Upper lobe of right lung (tissue), 1 donor: ENCODE measurements around the gene HNRNPDL. TPM values are rescaled to one million over a fixed set of nuclear protein-coding genes. Genes with fewer than 3 reads are reported as not detected.

Experiments used
- ATAC-seq: fragments of 200-7000 bp; cut with Tn5 transposase; one replicate; pipeline ENCODE4 v1.9.1; 2020; ENCODE audit warnings: mild to moderate bottlenecking, moderate library complexity
- DNase-seq: peaks from one replicate; pipeline ENCODE4 v3.0.0-alpha.2; 2020
- H3K27ac ChIP-seq: fragments of 200-600 bp; one replicate; pipeline ENCODE4 v1.8.0; 2022
- H3K27me3 ChIP-seq: fragments of 200-600 bp; one replicate; pipeline ENCODE4 v1.8.0; 2022; ENCODE audit warnings: mild to moderate bottlenecking
- H3K36me3 ChIP-seq: fragments of 200-600 bp; one replicate; pipeline ENCODE4 v1.8.0; 2022
- H3K4me1 ChIP-seq: fragments of 200-600 bp; one replicate; pipeline ENCODE4 v1.8.0; 2022
- H3K4me3 ChIP-seq: fragments of 200-600 bp; one replicate; pipeline ENCODE4 v1.8.0; 2022; ENCODE audit warnings: mild to moderate bottlenecking
- H3K9me3 ChIP-seq: fragments of 200-600 bp; one replicate; pipeline ENCODE4 v1.8.0; 2022
- intact Hi-C: fragments of 100-400 bp; cut with DNase I; formaldehyde crosslinking; loops from one replicate; pipeline ENCODE4 v1.11.0; 2022
- total RNA-seq: library from RNA; stranded (reverse); fragmentation: NEBNext Ultra II Directional; extraction: Animal tissue kit (Norgen Biotek cat#: 25700); gene quantifications from one replicate; pipeline ENCODE4 v1.2.1, GENCODE V29; 2021
- TF ChIP-seq, protein P1 (sequence below): fragments of 200-600 bp; IDR thresholded peaks from one replicate; pipeline ENCODE4 v1.8.0; 2022; ENCODE audit warnings: antibody characterized with exemption
- donor health status: DM: no; HTN: yes; CAD: no; lungs with severe emphysema.

The HNRNPDL gene
- total RNA-seq, 1 donor from 2014 or later: 167 TPM

GRCh38 chr4:82452026-82452425, 21.8 kb upstream of the HNRNPDL start:
- Histone ChIP-seq H3K4me3 (no peak overlapping the region), H3K4me1 (no peaks in the 10 kb centered on the region), H3K9me3 (no peaks in the 10 kb centered on the region), H3K27ac (no peak overlapping the region), H3K27me3 (no peaks in the 10 kb centered on the region), H3K36me3 (peaks cover 74% of the 10 kb centered on the region)
- TF ChIP-seq, protein P1, sequence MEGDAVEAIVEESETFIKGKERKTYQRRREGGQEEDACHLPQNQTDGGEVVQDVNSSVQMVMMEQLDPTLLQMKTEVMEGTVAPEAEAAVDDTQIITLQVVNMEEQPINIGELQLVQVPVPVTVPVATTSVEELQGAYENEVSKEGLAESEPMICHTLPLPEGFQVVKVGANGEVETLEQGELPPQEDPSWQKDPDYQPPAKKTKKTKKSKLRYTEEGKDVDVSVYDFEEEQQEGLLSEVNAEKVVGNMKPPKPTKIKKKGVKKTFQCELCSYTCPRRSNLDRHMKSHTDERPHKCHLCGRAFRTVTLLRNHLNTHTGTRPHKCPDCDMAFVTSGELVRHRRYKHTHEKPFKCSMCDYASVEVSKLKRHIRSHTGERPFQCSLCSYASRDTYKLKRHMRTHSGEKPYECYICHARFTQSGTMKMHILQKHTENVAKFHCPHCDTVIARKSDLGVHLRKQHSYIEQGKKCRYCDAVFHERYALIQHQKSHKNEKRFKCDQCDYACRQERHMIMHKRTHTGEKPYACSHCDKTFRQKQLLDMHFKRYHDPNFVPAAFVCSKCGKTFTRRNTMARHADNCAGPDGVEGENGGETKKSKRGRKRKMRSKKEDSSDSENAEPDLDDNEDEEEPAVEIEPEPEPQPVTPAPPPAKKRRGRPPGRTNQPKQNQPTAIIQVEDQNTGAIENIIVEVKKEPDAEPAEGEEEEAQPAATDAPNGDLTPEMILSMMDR: no peak
- ATAC-seq (no peak), DNase-seq (no peak)
- intact Hi-C loops: no loop called here

DNA sequence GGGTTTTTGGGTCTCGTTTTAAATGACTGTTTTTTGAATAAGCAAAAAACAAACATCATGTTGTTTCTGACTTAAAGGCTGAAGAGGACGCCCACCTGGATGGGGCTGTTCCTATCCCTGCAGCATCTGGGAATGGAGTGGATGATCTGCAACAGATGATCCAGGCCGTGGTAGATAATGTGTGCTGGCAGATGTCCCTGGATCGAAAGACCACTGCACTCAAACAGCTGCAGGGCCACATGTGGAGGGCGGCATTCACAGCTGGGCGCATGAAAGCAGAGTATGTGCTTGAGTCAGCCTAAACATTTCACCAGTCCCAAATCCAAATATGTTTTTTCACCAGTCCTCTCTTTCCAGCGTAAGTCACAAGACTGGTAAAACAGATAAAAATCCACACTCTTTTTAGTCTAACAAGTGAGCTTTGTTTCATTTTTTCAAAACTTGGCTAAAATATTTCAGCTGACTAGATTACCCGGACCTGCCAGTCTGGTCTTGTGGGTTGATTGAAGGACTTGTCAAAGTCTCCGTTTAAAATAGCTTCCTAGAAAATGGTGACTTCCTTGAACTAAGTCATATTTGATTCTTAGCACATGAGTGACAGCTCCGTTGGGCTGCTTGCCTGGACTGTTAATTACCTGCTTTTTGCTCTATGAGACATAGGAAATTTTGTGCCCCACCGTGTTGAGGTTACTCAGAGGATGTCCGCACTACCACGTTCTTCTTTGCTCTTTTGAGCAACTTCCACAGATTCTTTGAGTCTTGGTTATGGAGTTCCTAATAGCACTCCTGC, 20.9 kb upstream of the HNRNPDL start:
- TF ChIP-seq, protein P1: no peak
- H3K4me1 ChIP-seq: no peaks in the 10 kb centered on the region
- no peak for DNase-seq
- H3K27ac ChIP-seq: no peak overlapping the region
- H3K27me3 ChIP-seq: no peaks in the 10 kb centered on the region
- H3K9me3 ChIP-seq: no peaks in the 10 kb centered on the region
- intact Hi-C loops: no loop called here
- ATAC-seq: no peak
- H3K36me3 ChIP-seq: peaks cover 66% of the 10 kb centered on the region
- H3K4me3 ChIP-seq: no peak overlapping the region

DNA sequence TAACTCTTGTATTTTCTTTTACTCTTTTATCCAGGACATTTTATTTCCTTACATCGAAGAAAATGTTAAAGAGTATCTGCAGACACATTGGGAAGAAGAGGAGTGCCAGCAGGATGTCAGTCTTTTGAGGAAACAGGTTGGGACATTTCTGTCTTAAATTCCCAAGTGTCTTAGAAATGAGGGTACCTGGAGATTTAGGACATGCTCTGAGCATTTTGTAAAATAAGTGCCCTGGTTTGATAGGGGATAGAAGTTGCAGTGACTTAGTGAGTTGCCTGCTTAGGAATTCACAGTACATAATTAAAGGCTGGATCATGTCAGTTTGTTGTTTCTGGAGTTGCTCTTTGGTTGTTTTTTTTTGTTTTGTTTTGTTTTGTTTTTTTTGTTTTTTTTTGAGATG, 17.6 kb upstream of the HNRNPDL start:
- H3K4me1 ChIP-seq: no peaks in the 10 kb centered on the region
- TF ChIP-seq, protein P1: no peak
- H3K9me3 ChIP-seq: no peaks in the 10 kb centered on the region
- peaks cover 35% of the 10 kb centered on the region for H3K36me3 ChIP-seq
- H3K27me3 ChIP-seq: no peaks in the 10 kb centered on the region
- H3K4me3 ChIP-seq: no peak overlapping the region
- DNase-seq (no peak), ATAC-seq (no peak)
- intact Hi-C loops: no loop called here
- H3K27ac ChIP-seq: no peak overlapping the region

DNA sequence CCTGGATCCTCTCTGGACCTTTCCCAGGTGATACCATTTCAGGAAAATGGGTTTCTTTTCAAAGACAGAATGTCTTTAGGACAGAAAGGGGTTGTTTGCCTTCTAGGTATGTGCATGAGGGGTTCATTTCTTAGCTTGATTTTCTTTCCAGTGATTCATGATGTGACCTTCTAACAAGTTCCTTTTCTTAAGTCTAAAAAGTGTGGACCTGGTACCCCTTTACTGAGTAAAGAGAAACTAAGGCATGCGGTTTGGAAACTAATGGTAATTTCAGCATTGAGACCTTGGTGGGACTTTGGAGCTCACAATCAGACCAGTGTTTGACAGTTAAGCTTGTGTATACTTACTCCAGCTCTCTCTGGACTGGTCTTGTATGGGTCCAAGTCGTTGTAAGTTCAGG, 8.8 kb upstream of the HNRNPDL start:
- Histone ChIP-seq H3K4me3 (no peak overlapping the region), H3K4me1 (no peaks in the 10 kb centered on the region), H3K9me3 (no peaks in the 10 kb centered on the region), H3K27ac (no peak overlapping the region), H3K27me3 (no peaks in the 10 kb centered on the region), H3K36me3 (no peaks in the 10 kb centered on the region)
- DNase-seq (no peak), ATAC-seq (no peak)
- intact Hi-C loops: no loop called here
- TF ChIP-seq, protein P1: no peak

GRCh38 chr4:82437285-82438005, 7.2 kb upstream of the HNRNPDL start:
- Histone ChIP-seq H3K9me3 (no peaks in the 10 kb centered on the region), H3K27ac (no peak overlapping the region), H3K4me1 (peaks cover 11% of the 10 kb centered on the region), H3K36me3 (no peaks in the 10 kb centered on the region), H3K27me3 (no peaks in the 10 kb centered on the region), H3K4me3 (no peak overlapping the region)
- TF ChIP-seq, protein P1: no peak
- intact Hi-C loops: no loop called here
- DNase-seq (no peak), ATAC-seq (no peak)
